Dermis microvascular lymphatic vessel endothelial cell (primary cell): ENCODE results near the gene SNX18. TPM values are rescaled to one million over a fixed set of nuclear protein-coding genes. Genes with fewer than 3 reads are reported as not detected.

Source experiments
- DNase-seq, 2 donors: peaks; one replicate each; pipeline versions ENCODE4 v3.0.0 to v3.0.0-alpha.2; 2010; ENCODE audit warnings: low read depth in 2 of 2
- total RNA-seq: library from RNA; depleted of rRNA; stranded (reverse); fragments of >200 nt; gene quantifications from 2 replicates; pipeline ENCODE4 v1.2.1, GENCODE V29; 2014

SNX18 gene
- total RNA-seq, 1 donor from 2014 or later: 8.7 TPM

- no peak for DNase-seq
Observed at GRCh38 chr5:54579591-54580295, 62.2 kb downstream of the SNX18 start.

- no peak for DNase-seq
Observed at GRCh38 chr5:54580997-54581811, 63.6 kb downstream of the SNX18 start.

GRCh38 chr5:54581831-54582548 is 64.4 kb downstream of the SNX18 start:
- no peak for DNase-seq

GRCh38 chr5:54586336-54586735 is 68.8 kb downstream of the SNX18 start:
- DNase-seq: no peak

GRCh38 chr5:54589786-54590185 is 72.2 kb downstream of the SNX18 start:
- DNase-seq: no peak

GRCh38 chr5:54590824-54591223 is 73.3 kb downstream of the SNX18 start:
- no peak for DNase-seq

GRCh38 chr5:54593779-54594178 is 76.2 kb downstream of the SNX18 start:
- DNase-seq: no peak

GRCh38 chr5:54594181-54594580 is 76.6 kb downstream of the SNX18 start:
- DNase-seq: no peak

- no peak for DNase-seq
Observed at GRCh38 chr5:54595721-54596120, 78.2 kb downstream of the SNX18 start.

Other genes starting within 250 kb of the SNX18 start
- gene ARL15, start 207.2 kb upstream of the SNX18 start, total RNA-seq: 39.0 and 62.2 TPM in 2 replicates
- gene HSPB3, start 62.1 kb upstream of the SNX18 start, total RNA-seq: not detected in 2 replicates